HG03064 (cell line): ENCODE data around the gene SYNJ2BP.

Experiments used
- ATAC-seq: cut with Tn5 transposase; IDR thresholded peaks from one replicate; pipeline ENCODE4 v1.9.1; 2021; ENCODE audit warnings: low read depth; ENCODE audit not compliant: unreplicated experiment

The SYNJ2BP gene

DNA sequence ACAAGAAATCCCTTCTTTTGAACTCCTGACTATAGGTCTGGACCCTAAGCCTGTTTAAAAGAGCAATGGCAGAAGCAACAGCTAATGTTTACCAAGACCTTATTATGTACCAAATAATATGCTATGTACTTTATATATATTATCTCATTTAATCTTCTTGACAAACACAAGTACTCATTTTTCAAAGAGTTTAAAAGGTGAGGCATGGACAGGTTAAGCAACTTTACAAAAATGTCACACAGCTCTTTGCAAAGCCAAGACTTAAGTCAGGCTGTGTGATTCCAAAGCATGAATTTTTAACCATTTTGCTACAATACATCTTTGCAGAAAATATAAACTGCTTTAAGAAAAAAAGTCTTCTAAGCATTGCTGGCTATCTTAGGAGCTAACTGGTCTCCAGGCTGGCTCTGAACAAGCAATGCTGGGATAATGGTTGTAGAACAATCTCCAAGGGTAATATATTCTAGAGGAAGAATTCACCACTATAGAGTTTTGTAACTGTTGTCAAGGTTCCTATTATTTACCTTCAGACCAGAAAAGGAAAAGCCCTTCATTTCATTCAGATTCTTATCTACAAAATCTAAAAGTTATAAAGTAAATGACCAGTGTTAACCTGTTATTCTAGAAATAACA, 22.1 kb downstream of the SYNJ2BP start:
- ATAC-seq = no peak

DNA sequence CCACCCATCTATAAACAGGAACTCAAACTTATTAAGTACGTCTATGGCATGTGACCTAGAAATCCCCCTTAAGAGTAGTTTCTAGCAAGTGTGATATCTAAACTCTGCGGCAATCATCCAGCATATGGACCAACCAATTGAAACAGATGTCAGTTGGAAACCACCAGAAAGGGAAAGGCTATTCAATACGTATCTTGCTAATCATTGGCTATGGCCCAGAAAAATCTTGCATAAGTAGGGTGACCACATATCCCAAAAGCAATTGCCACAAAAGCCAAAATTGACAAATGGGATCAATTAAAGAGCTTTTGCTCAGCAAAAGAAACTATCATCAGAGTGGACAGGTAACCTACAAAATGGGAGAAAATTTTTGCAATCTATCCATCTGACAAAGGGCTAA, 24.2 kb downstream of the SYNJ2BP start:
- ATAC-seq = no peak

DNA sequence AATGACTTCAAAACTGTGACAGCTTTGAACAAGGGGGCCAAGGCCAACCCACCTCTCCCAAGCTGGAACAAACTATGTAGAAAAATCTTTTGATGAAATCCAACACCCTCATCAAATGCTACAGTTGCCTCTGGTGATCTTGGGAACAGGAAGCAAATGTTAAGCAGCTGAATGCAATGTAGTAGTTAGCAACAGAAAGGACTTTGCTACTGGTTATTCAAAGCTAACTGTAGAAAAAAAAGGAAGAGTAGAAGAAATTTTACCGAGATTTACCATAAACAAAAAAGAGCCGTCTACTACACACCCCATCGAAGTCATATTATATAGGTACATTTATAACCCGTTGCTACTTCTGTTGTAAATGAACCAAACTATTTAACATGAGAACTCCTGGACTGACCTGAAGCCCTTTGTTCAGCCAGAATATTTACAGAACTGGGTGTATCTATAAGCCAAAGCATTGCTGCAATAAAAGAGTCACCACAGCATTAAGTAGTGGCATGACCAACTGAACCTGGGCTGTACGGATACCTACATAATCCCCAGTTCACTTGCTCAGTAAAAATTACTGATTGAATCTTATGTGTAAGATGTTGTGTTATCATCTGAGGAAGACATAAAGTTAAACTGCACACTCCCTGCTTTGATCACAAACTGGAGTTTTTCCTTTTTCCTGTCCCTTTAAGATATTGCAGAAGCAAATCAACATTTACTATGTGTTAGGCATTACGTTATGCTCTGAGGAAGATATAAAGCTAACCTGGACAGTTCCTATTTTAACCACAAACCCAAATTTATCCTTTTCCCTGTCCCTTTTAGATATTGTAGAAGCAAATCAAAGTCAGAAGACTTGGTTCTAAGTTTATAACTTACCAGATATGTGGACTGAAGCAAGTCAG, 25.1 kb downstream of the SYNJ2BP start:
- no peak for ATAC-seq

DNA sequence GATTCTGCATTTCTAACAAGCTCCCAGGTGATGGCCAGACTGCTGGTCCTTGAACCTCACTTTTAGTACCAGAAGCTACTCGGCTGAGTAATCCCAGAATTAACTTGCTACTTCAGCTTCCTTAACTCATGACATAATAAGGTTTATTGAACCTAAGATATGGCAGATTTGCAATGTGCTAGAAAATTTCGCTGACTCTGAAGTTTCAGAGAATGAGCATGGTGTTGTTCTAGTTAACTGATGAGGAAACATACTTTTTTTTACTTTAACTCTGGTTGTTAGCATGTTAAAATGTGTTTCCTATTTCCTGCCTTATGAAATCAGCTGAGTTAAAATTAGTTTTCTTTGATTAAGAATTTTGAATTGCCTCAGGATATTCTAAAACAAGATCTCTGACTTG, 34.4 kb downstream of the SYNJ2BP start:
- ATAC-seq = no peak

DNA sequence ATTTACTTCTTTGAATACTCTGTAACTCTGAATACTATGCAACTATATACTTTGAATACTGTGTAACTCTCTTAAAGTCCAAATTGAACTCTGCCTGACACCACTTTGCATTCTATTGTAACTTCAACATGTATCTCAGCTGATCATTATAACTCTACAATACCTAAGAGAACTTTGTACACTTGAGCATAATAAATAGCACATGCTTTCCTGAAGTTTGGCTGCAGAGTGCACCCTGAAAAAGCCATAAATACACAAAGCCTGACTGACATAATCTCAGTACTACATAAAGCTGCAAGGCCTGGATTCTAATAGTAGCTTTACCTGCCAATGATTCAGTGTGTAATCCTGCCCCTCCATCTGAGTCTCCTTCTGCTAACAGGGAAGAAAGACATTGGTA, 36.1 kb downstream of the SYNJ2BP start:
- ATAC-seq = no peak

DNA sequence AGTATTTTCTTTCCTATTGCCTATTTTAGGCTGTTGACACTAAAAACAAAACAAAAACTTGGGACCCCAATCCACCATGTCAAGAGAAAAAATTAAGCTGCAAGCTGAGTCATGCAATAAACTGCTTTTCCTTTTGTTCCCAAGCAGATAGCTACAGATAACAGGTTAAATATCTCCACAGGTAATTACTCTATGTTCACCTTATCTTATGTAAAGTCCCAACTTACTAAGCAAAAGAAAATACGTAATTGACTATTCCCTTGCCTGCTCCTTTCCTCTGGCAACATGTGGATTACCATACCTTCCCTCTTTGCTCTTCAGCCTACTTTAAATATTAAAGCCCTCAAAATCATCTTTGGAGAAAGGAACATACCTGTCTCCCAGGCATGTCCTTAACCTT, 38.2 kb downstream of the SYNJ2BP start:
- no peak for ATAC-seq
